K562 (cell line): Measurements from ENCODE around the gene TSG101. TPM values are rescaled to one million over a fixed set of nuclear protein-coding genes. Genes with fewer than 3 reads are reported as not detected.

Source experiments
- CEBPB ChIP-seq: fragments of 450-650 bp; IDR thresholded peaks from 2 replicates; pipeline ENCODE4 v1.6.1; 2016; ENCODE audit warnings: missing genetic modification characterization, missing compliant biosample characterization
- HMG20A ChIP-seq: fragments of 450-650 bp; formaldehyde crosslinking; conservative IDR thresholded peaks from 2 replicates; pipeline ENCODE4 v1.4.0; 2020; ENCODE audit warnings: mild to moderate bottlenecking, mixed read lengths
- MCM5 ChIP-seq: fragments of 450-650 bp; IDR thresholded peaks from 2 replicates; pipeline ENCODE4 v1.6.1; 2016; ENCODE audit warnings: low read depth
- MTA3 ChIP-seq: fragments of 450-650 bp; formaldehyde crosslinking; IDR thresholded peaks from 2 replicates; pipeline ENCODE4 v1.6.1; 2017; ENCODE audit warnings: mild to moderate bottlenecking, borderline replicate concordance
- PRDM10 ChIP-seq: fragments of 450-650 bp; IDR thresholded peaks from 2 replicates; pipeline ENCODE4 v1.6.1; 2018; ENCODE audit not compliant: partially characterized antibody
- USF2 ChIP-seq: sonication (generic); formaldehyde crosslinking; IDR thresholded peaks from 2 replicates; pipeline ENCODE4 v1.5.0; 2020; ENCODE audit warnings: missing genetic modification reagents
- ZBTB43 ChIP-seq: sonication (generic); formaldehyde crosslinking; IDR thresholded peaks from 2 replicates; pipeline ENCODE4 v1.8.0; 2023; ENCODE audit warnings: mild to moderate bottlenecking, missing genetic modification reagents
- ZNF3 ChIP-seq: fragments of 250-450 bp; sonication (Bioruptor Pico); IDR thresholded peaks from 2 replicates; pipeline ENCODE4 v1.5.0; 2021; ENCODE audit warnings: mild to moderate bottlenecking, moderate library complexity
- polyA plus RNA-seq, 8 experiments: library from polyadenylated mRNA; depleted of rRNA in 4 of 8; stranded (reverse) in 5 of 8; unstranded in 3 of 8; fragments of >200 nt; fragmentation: Nextera tagmentation in 2 of 8; fragmentation: Illumina TruSeq in 1 of 8; extraction: Ambion mirVana in 2 of 8; extraction: Trizol in 1 of 8; gene quantifications; 2 replicates each; pipeline versions ENCODE4 v1.2.1 to v1.2.3, GENCODE V29; 2011 to 2014; ENCODE audit warnings: inconsistent platforms in 1 of 8, missing spikeins in 1 of 8
- total RNA-seq, 7 experiments: library from RNA; depleted of rRNA in 6 of 7; stranded (reverse); fragments of >200 nt in 6 of 7; fragmentation: Illumina TruSeq in 2 of 7; extraction: Trizol in 2 of 7; gene quantifications; 2 replicates each; pipeline versions ENCODE4 v1.2.1 to v1.2.3, GENCODE V29; 2011 to 2021; ENCODE audit warnings: low replicate concordance in 1 of 7
- TF ChIP-seq, protein P1 (sequence below): fragments of 450-650 bp; IDR thresholded peaks from 2 replicates; pipeline ENCODE4 v1.6.1; 2016; ENCODE audit warnings: mild to moderate bottlenecking, moderate library complexity

Gene TSG101
- total and polyA plus RNA-seq, 9 of the 15 experiments (the other 6 are each of a cell fraction or from before 2014, with no cell fraction given) = 24.6 to 141 (median 60.0) TPM

DNA sequence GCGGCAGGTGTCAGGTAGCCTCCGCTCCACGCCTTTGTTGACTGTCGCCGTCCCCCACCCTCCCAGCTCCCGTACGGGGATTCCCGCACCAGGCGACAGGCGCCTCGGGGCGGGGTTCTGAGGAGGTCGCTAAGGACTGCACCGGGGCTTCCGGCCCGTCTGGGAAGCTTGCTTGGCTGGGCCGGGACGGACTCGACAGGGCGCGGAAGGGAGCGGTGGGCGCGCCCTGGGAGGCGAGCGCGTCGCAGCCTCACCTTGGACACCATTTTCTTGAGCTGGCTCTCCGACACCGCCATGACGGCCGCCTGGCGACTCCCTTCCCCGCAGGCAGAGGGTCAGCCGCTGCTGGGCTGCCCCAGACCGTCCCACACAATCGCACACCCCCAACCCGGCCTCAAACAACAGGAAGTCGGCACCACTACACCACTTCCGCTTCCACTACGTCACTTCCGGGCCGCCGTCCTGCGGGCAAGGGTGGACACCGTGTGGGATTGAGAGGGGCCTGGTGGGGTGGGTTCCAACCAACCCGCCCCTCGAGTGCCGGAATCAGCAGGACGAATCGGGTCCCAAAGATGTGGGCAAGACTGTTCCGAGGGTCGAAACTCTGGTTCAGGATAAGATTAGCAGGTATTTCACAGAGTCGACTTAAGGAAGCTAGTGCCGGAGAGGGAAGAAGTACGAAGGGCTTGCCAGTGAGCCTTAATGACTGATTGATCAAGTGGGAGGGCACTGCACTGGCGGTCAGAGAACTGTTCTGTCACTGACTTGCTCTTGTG is at the start of gene TSG101 (continued):
- no peak for TF ChIP-seq MCM5
- no peak for TF ChIP-seq USF2 (CRISPR knock-in tag)
- TF ChIP-seq ZNF3 = no peak
- TF ChIP-seq HMG20A (CRISPR knock-in tag) = no peak
- peak; percentile 80; the same call in 1 of the 2 replicates for TF ChIP-seq MTA3
- TF ChIP-seq, protein P1, sequence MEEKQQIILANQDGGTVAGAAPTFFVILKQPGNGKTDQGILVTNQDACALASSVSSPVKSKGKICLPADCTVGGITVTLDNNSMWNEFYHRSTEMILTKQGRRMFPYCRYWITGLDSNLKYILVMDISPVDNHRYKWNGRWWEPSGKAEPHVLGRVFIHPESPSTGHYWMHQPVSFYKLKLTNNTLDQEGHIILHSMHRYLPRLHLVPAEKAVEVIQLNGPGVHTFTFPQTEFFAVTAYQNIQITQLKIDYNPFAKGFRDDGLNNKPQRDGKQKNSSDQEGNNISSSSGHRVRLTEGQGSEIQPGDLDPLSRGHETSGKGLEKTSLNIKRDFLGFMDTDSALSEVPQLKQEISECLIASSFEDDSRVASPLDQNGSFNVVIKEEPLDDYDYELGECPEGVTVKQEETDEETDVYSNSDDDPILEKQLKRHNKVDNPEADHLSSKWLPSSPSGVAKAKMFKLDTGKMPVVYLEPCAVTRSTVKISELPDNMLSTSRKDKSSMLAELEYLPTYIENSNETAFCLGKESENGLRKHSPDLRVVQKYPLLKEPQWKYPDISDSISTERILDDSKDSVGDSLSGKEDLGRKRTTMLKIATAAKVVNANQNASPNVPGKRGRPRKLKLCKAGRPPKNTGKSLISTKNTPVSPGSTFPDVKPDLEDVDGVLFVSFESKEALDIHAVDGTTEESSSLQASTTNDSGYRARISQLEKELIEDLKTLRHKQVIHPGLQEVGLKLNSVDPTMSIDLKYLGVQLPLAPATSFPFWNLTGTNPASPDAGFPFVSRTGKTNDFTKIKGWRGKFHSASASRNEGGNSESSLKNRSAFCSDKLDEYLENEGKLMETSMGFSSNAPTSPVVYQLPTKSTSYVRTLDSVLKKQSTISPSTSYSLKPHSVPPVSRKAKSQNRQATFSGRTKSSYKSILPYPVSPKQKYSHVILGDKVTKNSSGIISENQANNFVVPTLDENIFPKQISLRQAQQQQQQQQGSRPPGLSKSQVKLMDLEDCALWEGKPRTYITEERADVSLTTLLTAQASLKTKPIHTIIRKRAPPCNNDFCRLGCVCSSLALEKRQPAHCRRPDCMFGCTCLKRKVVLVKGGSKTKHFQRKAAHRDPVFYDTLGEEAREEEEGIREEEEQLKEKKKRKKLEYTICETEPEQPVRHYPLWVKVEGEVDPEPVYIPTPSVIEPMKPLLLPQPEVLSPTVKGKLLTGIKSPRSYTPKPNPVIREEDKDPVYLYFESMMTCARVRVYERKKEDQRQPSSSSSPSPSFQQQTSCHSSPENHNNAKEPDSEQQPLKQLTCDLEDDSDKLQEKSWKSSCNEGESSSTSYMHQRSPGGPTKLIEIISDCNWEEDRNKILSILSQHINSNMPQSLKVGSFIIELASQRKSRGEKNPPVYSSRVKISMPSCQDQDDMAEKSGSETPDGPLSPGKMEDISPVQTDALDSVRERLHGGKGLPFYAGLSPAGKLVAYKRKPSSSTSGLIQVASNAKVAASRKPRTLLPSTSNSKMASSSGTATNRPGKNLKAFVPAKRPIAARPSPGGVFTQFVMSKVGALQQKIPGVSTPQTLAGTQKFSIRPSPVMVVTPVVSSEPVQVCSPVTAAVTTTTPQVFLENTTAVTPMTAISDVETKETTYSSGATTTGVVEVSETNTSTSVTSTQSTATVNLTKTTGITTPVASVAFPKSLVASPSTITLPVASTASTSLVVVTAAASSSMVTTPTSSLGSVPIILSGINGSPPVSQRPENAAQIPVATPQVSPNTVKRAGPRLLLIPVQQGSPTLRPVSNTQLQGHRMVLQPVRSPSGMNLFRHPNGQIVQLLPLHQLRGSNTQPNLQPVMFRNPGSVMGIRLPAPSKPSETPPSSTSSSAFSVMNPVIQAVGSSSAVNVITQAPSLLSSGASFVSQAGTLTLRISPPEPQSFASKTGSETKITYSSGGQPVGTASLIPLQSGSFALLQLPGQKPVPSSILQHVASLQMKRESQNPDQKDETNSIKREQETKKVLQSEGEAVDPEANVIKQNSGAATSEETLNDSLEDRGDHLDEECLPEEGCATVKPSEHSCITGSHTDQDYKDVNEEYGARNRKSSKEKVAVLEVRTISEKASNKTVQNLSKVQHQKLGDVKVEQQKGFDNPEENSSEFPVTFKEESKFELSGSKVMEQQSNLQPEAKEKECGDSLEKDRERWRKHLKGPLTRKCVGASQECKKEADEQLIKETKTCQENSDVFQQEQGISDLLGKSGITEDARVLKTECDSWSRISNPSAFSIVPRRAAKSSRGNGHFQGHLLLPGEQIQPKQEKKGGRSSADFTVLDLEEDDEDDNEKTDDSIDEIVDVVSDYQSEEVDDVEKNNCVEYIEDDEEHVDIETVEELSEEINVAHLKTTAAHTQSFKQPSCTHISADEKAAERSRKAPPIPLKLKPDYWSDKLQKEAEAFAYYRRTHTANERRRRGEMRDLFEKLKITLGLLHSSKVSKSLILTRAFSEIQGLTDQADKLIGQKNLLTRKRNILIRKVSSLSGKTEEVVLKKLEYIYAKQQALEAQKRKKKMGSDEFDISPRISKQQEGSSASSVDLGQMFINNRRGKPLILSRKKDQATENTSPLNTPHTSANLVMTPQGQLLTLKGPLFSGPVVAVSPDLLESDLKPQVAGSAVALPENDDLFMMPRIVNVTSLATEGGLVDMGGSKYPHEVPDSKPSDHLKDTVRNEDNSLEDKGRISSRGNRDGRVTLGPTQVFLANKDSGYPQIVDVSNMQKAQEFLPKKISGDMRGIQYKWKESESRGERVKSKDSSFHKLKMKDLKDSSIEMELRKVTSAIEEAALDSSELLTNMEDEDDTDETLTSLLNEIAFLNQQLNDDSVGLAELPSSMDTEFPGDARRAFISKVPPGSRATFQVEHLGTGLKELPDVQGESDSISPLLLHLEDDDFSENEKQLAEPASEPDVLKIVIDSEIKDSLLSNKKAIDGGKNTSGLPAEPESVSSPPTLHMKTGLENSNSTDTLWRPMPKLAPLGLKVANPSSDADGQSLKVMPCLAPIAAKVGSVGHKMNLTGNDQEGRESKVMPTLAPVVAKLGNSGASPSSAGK = no peak
- peak; percentile 85 for TF ChIP-seq PRDM10
- TF ChIP-seq ZBTB43 (CRISPR knock-in tag) = no peak
- no peak for TF ChIP-seq CEBPB (tag)
